Measurements from ENCODE around the gene C2orf80. TPM values are rescaled to one million over a fixed set of nuclear protein-coding genes. Genes with fewer than 3 reads are reported as not detected.

C2orf80 gene
- polyA plus RNA-seq, 1 experiment: not detected

GRCh38 chr2:208164951-208165755 lies 24.7 kb downstream of the C2orf80 start:
- no peaks in the 10 kb centered on the region for H3K36me3 ChIP-seq (ENCODE audit: control insufficient read depth, insufficient read depth, low read length)
- no peak for DNase-seq (ENCODE audit: low read depth)
- no peak overlapping the region for H3K4me3 ChIP-seq (ENCODE audit: low read depth, low read length)
- POLR2A ChIA-PET: no interaction called here
- no peaks in the 10 kb centered on the region for H3K27me3 ChIP-seq (ENCODE audit: control insufficient read depth, insufficient read depth, low read length)
- CTCF ChIA-PET: interaction anchor here (1.9 kb wide), 1 partner anchor 10 kb away, joined by 7 read pairs; no protein-coding TSS in a partner anchor
- TF ChIP-seq CTCF (IDR thresholded peaks at IDR 0.05; ENCODE audit: insufficient read depth, low read depth, low read length): no peak

GRCh38 chr2:208163489-208163888 lies 26.3 kb downstream of the C2orf80 start, which contains the start of gene CRYGA:
Gene CRYGA, minus strand, starts transcription at chr2:208163589. Its CDS starts 33 bp downstream, at chr2:208163556.
- no peak for TF ChIP-seq CTCF (IDR thresholded peaks at IDR 0.05; ENCODE audit: insufficient read depth, low read depth, low read length)
- Histone ChIP-seq H3K27me3 (ENCODE audit: control insufficient read depth, insufficient read depth, low read length) (no peaks in the 10 kb centered on the region), H3K36me3 (ENCODE audit: control insufficient read depth, insufficient read depth, low read length) (no peaks in the 10 kb centered on the region), H3K4me3 (ENCODE audit: low read depth, low read length) (no peak within 1 kb of the TSS)
- POLR2A ChIA-PET: no interaction called here
- CTCF ChIA-PET: no interaction called here
- no peak for DNase-seq (ENCODE audit: low read depth)

- POLR2A ChIA-PET: no interaction called here
- CTCF ChIA-PET: interaction anchor here (1.2 kb wide), 1 partner anchor 10 kb away, joined by 5 read pairs; no protein-coding TSS in a partner anchor
- no peak for DNase-seq (ENCODE audit: low read depth)
- H3K36me3 ChIP-seq (ENCODE audit: control insufficient read depth, insufficient read depth, low read length): no peaks in the 10 kb centered on the region
- H3K4me3 ChIP-seq (ENCODE audit: low read depth, low read length): no peak overlapping the region
- TF ChIP-seq CTCF (IDR thresholded peaks at IDR 0.05; ENCODE audit: insufficient read depth, low read depth, low read length): no peak
- no peaks in the 10 kb centered on the region for H3K27me3 ChIP-seq (ENCODE audit: control insufficient read depth, insufficient read depth, low read length)
Measured at GRCh38 chr2:208156439-208156838, 33.4 kb downstream of the C2orf80 start.

DNA sequence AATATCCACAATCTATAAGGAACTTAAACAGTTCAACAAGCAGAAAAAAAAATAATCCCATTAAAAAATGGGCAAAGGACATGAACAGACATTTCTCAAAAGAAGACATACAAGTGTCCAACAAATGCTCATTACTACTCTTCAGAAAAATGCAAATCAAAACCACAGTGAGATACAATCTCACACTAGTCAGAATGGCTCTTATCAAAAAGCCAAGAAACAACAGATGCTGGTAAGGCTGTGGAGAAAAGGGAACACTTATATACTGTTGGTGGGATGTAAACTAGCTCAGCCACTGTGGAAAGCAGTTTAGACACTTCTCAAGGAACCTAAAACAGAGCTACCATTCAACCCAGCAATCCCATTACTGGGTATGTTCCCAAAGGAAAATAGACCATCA lies 36.7 kb downstream of the C2orf80 start:
- no peak for TF ChIP-seq CTCF (IDR thresholded peaks at IDR 0.05; ENCODE audit: insufficient read depth, low read depth, low read length)
- POLR2A ChIA-PET: no interaction called here

GRCh38 chr2:208150956-208151355 lies 38.9 kb downstream of the C2orf80 start:
- ChIA-PET CTCF (no interaction called here), POLR2A (no interaction called here)
- DNase-seq (ENCODE audit: low read depth): no peak
- no peak overlapping the region for H3K4me3 ChIP-seq (ENCODE audit: low read depth, low read length)
- no peaks in the 10 kb centered on the region for H3K36me3 ChIP-seq (ENCODE audit: control insufficient read depth, insufficient read depth, low read length)
- TF ChIP-seq CTCF (IDR thresholded peaks at IDR 0.05; ENCODE audit: insufficient read depth, low read depth, low read length): no peak
- no peaks in the 10 kb centered on the region for H3K27me3 ChIP-seq (ENCODE audit: control insufficient read depth, insufficient read depth, low read length)

More for the DNA sequence above, 36.7 kb downstream of the C2orf80 start:
- no peaks in the 10 kb centered on the region for H3K27me3 ChIP-seq (ENCODE audit: control insufficient read depth, insufficient read depth, low read length)
- no peak overlapping the region for H3K4me3 ChIP-seq (ENCODE audit: low read depth, low read length)
- no peak for DNase-seq (ENCODE audit: low read depth)
- H3K36me3 ChIP-seq (ENCODE audit: control insufficient read depth, insufficient read depth, low read length): no peaks in the 10 kb centered on the region
- CTCF ChIA-PET: no interaction called here

Measured in BJ (cell line).